Brain microvascular endothelial cell (primary cell): Measurements from ENCODE around the gene PADI4.

ENCODE experiments used
- DNase-seq: peaks from one replicate; pipeline ENCODE4 v3.0.0-alpha.2; 2020
- H3K27ac ChIP-seq: fragments of 250-450 bp; sonication (Bioruptor Pico); 2 replicates; pipeline ENCODE4 v1.5.1; 2020; ENCODE audit warnings: mild to moderate bottlenecking, moderate library complexity
- H3K27me3 ChIP-seq: fragments of 250-450 bp; sonication (Bioruptor Pico); replicated peaks from 2 replicates; pipeline ENCODE4 v1.5.1; 2020; ENCODE audit warnings: mild to moderate bottlenecking
- H3K36me3 ChIP-seq: fragments of 250-450 bp; sonication (Bioruptor Pico); replicated peaks from 2 replicates; pipeline ENCODE4 v1.5.1; 2020; ENCODE audit warnings: mild to moderate bottlenecking
- H3K4me3 ChIP-seq: 2 replicates; pipeline ENCODE4 v1.5.1; 2011; ENCODE audit warnings: low read depth, mild to moderate bottlenecking, control low read depth, low read length, moderate library complexity
- CTCF ChIP-seq: IDR thresholded peaks from 2 replicates; pipeline ENCODE4 v1.5.1; 2011; ENCODE audit warnings: low read depth, mild to moderate bottlenecking, moderate library complexity, low read length, control low read depth, inconsistent platforms; ENCODE audit errors: missing control alignments
- in situ Hi-C: cut with HindIII; loops from 2 replicates; pipeline ENCODE4 v1.10.0; 2017; ENCODE audit warnings: low sequenced_read_pairs, low pct_ligation_motif_present

The PADI4 gene

GRCh38 chr1:17360272-17360956 lies 52.4 kb downstream of the PADI4 start:
- H3K27me3 ChIP-seq: no peaks in the 10 kb centered on the region
- no peak for TF ChIP-seq CTCF
- no peaks in the 10 kb centered on the region for H3K36me3 ChIP-seq
- in situ Hi-C loops: no loop called here
- no peak overlapping the region for H3K4me3 ChIP-seq
- no peak overlapping the region for H3K27ac ChIP-seq
- DNase-seq: no peak

GRCh38 chr1:17361687-17362086 lies 53.7 kb downstream of the PADI4 start:
- Histone ChIP-seq H3K27ac (no peak overlapping the region), H3K27me3 (no peaks in the 10 kb centered on the region), H3K36me3 (no peaks in the 10 kb centered on the region), H3K4me3 (no peak overlapping the region)
- in situ Hi-C loops: no loop called here
- no peak for TF ChIP-seq CTCF
- DNase-seq: no peak

- Histone ChIP-seq H3K27me3 (peaks cover 2% of the 10 kb centered on the region), H3K4me3 (no peak overlapping the region), H3K27ac (no peak overlapping the region), H3K36me3 (no peaks in the 10 kb centered on the region)
- no peak for DNase-seq
- in situ Hi-C loops: no loop called here
- no peak for TF ChIP-seq CTCF
Observed at GRCh38 chr1:17363351-17363750, 55.4 kb downstream of the PADI4 start.

GRCh38 chr1:17363771-17364170 lies 55.8 kb downstream of the PADI4 start:
- Histone ChIP-seq H3K4me3 (no peak overlapping the region), H3K27me3 (peaks cover 2% of the 10 kb centered on the region), H3K27ac (no peak overlapping the region), H3K36me3 (no peaks in the 10 kb centered on the region)
- DNase-seq: no peak
- no peak for TF ChIP-seq CTCF
- in situ Hi-C loops: no loop called here

GRCh38 chr1:17365293-17365692 lies 57.3 kb downstream of the PADI4 start:
- Histone ChIP-seq H3K27me3 (peaks cover 2% of the 10 kb centered on the region), H3K36me3 (no peaks in the 10 kb centered on the region), H3K4me3 (no peak overlapping the region), H3K27ac (no peak overlapping the region)
- DNase-seq: no peak
- in situ Hi-C loops: no loop called here
- no peak for TF ChIP-seq CTCF

- TF ChIP-seq CTCF: peak; percentile 10
- Histone ChIP-seq H3K4me3 (no peak overlapping the region), H3K27ac (no peak overlapping the region), H3K27me3 (peaks cover 2% of the 10 kb centered on the region), H3K36me3 (no peaks in the 10 kb centered on the region)
- in situ Hi-C loops: no loop called here
- peak; percentile 19 for DNase-seq
Observed at GRCh38 chr1:17369466-17369865, 61.5 kb downstream of the PADI4 start.
